ENCODE data around the gene PRKN.

- TF ChIP-seq POLR2A (IDR thresholded peaks at IDR 0.05) (no peak), CTCF (IDR thresholded peaks at IDR 0.05) (no peak)
These were observed 481.6 kb downstream of the PRKN start for GRCh38 chr6:162245830-162246420.

All from tibial nerve (tissue), 3 donors.